Esophagus muscularis mucosa (tissue), 3 donors: ENCODE data around the gene FDXACB1.

ENCODE experiments used
- CTCF ChIP-seq, 3 experiments: fragments of 200-600 bp in 2 of 3; fragments of 450-650 bp in 1 of 3; sonication (generic) in 2 of 3; IDR thresholded peaks; one replicate each; pipeline ENCODE4 v1.5.1; 2017 to 2019; ENCODE audit warnings: antibody characterized with exemption in 3 of 3, mild to moderate bottlenecking in 2 of 3, moderate library complexity in 1 of 3
- POLR2A ChIP-seq: fragments of 450-650 bp; IDR thresholded peaks from one replicate; pipeline ENCODE4 v1.6.1; 2017; ENCODE audit warnings: antibody characterized with exemption, moderate library complexity, mild to moderate bottlenecking, low read depth

- peak; percentile 8 for TF ChIP-seq POLR2A
- no peak for TF ChIP-seq CTCF (IDR thresholded peaks at IDR 0.05)
Observed at GRCh38 chr11:111913997-111914396, 35.0 kb upstream of the FDXACB1 start.
